Gastrocnemius medialis (tissue), 4 donors: ENCODE measurements around the gene CCDC174. TPM values are rescaled to one million over a fixed set of nuclear protein-coding genes. Genes with fewer than 3 reads are reported as not detected.

ENCODE experiments used
- ATAC-seq, 2 donors: fragments of 150-250 bp; one replicate each; pipeline ENCODE4 v1.9.1; 2016
- DNase-seq, 2 donors: peaks; one replicate each; pipeline ENCODE4 v3.0.0-alpha.2; 2019
- H3K27ac ChIP-seq, 4 donors: fragments of 200-600 bp; sonication (generic); 1 replicate in 1 of 4; 2 replicates in 3 of 4; pipeline ENCODE4 v1.5.1; 2016 to 2018; ENCODE audit warnings: mild to moderate bottlenecking in 2 of 4, moderate library complexity in 1 of 4
- H3K27me3 ChIP-seq, 3 donors: fragments of 200-600 bp; sonication (generic) in 2 of 3; 1 replicate in 1 of 3; 2 replicates in 2 of 3; pipeline versions ENCODE4 v1.5.1 to v1.6.0; 2016 to 2019; ENCODE audit warnings: mild to moderate bottlenecking in 1 of 3, moderate library complexity in 1 of 3
- H3K36me3 ChIP-seq, 2 donors: fragments of 200-600 bp; sonication (generic) in 1 of 2; one replicate each; pipeline ENCODE4 v1.5.1; 2017 to 2018
- H3K4me1 ChIP-seq, 2 donors: fragments of 200-600 bp; sonication (generic) in 1 of 2; one replicate each; pipeline ENCODE4 v1.5.1; 2016 to 2017; ENCODE audit warnings: mild to moderate bottlenecking in 2 of 2
- H3K4me3 ChIP-seq, 4 donors: fragments of 200-600 bp; sonication (generic) in 3 of 4; 1 replicate in 1 of 4; 2 replicates in 3 of 4; pipeline ENCODE4 v1.5.1; 2016 to 2019; ENCODE audit warnings: mild to moderate bottlenecking in 2 of 4
- H3K9me3 ChIP-seq, 3 donors: fragments of 200-600 bp; sonication (generic) in 2 of 3; 1 replicate in 1 of 3; 2 replicates in 2 of 3; pipeline ENCODE4 v1.5.1; 2016 to 2019
- POLR2A ChIP-seq, 2 donors: fragments of 450-650 bp; IDR thresholded peaks; one replicate each; pipeline ENCODE4 v1.6.1; 2017; ENCODE audit warnings: antibody characterized with exemption in 2 of 2, mild to moderate bottlenecking in 2 of 2, moderate library complexity in 2 of 2
- in situ Hi-C, 4 donors: fragments of 200-750 bp; cut with MboI; loops; one replicate each; pipeline versions ENCODE4 v1.15.0 to v1.8.0; 2017; ENCODE audit warnings: low sequenced_read_pairs in 4 of 4
- intact Hi-C: fragments of 100-400 bp; cut with DNase I; formaldehyde crosslinking; loops from one replicate; pipeline ENCODE4 v1.15.1; 2023; ENCODE audit warnings: low total_unique reads
- total RNA-seq, 4 donors: library from RNA; depleted of rRNA; stranded (reverse); fragments of >200 nt; gene quantifications; one replicate each; pipeline versions ENCODE4 v1.1.0 to v1.2.3, GENCODE V29; 2016
- TF ChIP-seq, protein P1 (sequence below), 5 experiments: fragments of 450-650 bp in 3 of 5; fragments of 200-600 bp in 2 of 5; sonication (generic) in 2 of 5; IDR thresholded peaks in 4 of 5; conservative IDR thresholded peaks in 1 of 5; 1 replicate in 4 of 5; 2 replicates in 1 of 5; pipeline ENCODE4 v1.5.1; 2016 to 2019; ENCODE audit warnings: antibody characterized with exemption in 5 of 5, mild to moderate bottlenecking in 3 of 5, moderate library complexity in 3 of 5

Gene CCDC174
- total RNA-seq, 4 donors from 2014 or later, result 11.1 to 22.2 (median 14.8) TPM

DNA sequence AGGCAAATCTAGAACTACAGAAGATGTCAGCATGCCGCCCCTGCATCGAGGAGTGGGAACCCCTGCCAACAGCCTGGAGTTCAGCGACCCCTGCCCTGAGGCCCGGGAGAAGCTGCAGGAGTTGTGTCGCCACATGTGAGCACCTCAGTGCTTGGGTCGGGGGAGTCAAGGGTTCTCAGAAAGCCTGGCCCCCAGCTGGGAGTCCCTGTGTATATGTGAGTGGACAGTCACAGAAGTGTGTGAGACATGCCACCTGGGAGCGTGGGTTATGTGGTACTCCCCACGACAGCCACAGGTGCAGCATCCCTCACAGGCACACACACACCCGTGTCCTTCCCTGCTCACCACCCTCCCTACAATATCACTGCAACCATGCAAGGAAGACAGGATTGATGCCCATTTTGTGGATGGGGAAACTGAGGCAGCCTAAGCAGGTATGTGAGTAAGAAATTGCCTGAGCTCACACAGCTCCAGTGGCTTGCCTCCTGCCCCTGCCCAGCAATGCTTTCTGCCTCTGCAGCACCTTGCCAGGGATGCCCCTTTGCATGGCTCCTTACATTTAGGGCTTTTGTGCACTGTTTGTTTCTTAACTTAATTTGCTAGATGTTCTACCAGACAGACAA lies 51.7 kb downstream of the CCDC174 start:
- TF ChIP-seq, protein P1, sequence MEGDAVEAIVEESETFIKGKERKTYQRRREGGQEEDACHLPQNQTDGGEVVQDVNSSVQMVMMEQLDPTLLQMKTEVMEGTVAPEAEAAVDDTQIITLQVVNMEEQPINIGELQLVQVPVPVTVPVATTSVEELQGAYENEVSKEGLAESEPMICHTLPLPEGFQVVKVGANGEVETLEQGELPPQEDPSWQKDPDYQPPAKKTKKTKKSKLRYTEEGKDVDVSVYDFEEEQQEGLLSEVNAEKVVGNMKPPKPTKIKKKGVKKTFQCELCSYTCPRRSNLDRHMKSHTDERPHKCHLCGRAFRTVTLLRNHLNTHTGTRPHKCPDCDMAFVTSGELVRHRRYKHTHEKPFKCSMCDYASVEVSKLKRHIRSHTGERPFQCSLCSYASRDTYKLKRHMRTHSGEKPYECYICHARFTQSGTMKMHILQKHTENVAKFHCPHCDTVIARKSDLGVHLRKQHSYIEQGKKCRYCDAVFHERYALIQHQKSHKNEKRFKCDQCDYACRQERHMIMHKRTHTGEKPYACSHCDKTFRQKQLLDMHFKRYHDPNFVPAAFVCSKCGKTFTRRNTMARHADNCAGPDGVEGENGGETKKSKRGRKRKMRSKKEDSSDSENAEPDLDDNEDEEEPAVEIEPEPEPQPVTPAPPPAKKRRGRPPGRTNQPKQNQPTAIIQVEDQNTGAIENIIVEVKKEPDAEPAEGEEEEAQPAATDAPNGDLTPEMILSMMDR (IDR thresholded peaks at IDR 0.05 in 4 of 5, conservative IDR thresholded peaks at IDR 0.05 in 1 of 5), result no peak
- TF ChIP-seq POLR2A (IDR thresholded peaks at IDR 0.05), result no peak
- in situ Hi-C loops, result no loop called here
- ATAC-seq, result no peak

DNA sequence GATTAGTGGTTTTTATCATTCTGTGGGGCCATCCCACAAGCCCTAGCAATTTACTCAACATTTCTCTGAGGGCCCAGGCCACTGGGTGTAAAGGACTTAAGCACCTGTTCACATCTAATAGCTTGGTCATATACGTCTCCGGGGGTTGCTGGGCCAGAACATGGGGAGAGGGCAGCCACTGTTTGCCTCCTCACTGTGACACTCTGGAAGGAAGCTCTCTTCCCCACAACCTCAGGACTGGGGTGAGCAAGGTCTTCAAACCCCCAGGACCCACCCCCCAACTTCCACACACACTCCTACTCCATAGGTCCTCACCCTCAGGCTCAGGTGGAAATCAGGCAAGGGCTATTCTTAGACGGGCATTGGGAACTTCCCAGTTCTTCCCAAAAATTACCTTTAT lies 52.2 kb downstream of the CCDC174 start:
- no peak for DNase-seq
- H3K36me3 ChIP-seq, result no peaks in the 10 kb centered on the region
- TF ChIP-seq, protein P1 (IDR thresholded peaks at IDR 0.05 in 4 of 5, conservative IDR thresholded peaks at IDR 0.05 in 1 of 5), result no peak
- TF ChIP-seq POLR2A (IDR thresholded peaks at IDR 0.05), result no peak
- in situ Hi-C loops (no loop called here), intact Hi-C loops (no loop called here)
- H3K4me1 ChIP-seq, result no peaks in the 10 kb centered on the region
- ATAC-seq, result no peak
- H3K27me3 ChIP-seq, result no peaks in the 10 kb centered on the region
- no peaks in the 10 kb centered on the region for H3K9me3 ChIP-seq
- no peak overlapping the region for H3K27ac ChIP-seq
- no peak overlapping the region for H3K4me3 ChIP-seq

More for the DNA sequence above, 51.7 kb downstream of the CCDC174 start:
- Histone ChIP-seq H3K9me3 (no peaks in the 10 kb centered on the region), H3K36me3 (no peaks in the 10 kb centered on the region), H3K4me1 (no peaks in the 10 kb centered on the region), H3K4me3 (no peak overlapping the region), H3K27me3 (no peaks in the 10 kb centered on the region), H3K27ac (no peak overlapping the region)
- intact Hi-C loops, result no loop called here
- DNase-seq, result no peak

DNA sequence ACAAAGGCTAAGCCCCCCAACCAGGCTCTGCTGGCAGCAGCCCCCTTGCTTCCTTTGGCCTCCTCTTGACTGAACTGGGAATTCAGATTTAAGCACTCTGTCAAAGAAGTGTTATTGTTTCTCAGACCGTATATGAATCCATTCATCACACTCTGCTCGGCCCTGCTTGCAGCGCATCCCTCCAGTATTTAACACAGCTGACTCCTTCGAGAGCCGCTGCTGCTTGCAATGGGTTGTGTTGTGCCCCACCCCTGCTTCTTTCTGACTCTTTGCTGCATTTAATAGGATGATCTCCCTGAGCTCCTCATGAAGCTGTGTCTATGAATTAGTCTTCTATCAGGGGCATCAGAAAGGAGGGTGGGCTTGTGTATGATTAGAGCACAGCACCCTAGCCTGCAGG lies 54.5 kb downstream of the CCDC174 start:
- no peak for ATAC-seq
- in situ Hi-C loops, result no loop called here
- no peak overlapping the region for H3K27ac ChIP-seq

GRCh38 chr3:14716591-14716990 lies 65.0 kb downstream of the CCDC174 start:
- Histone ChIP-seq H3K4me1 (no peaks in the 10 kb centered on the region), H3K27ac (no peak overlapping the region), H3K4me3 (no peak overlapping the region), H3K27me3 (no peaks in the 10 kb centered on the region), H3K36me3 (no peaks in the 10 kb centered on the region), H3K9me3 (no peaks in the 10 kb centered on the region)
- in situ Hi-C loops, result no loop called here
- no peak for ATAC-seq
- TF ChIP-seq POLR2A (IDR thresholded peaks at IDR 0.05), result no peak
- DNase-seq, result no peak
- intact Hi-C loops, result no loop called here

More for the DNA sequence above, 54.5 kb downstream of the CCDC174 start:
- no peaks in the 10 kb centered on the region for H3K9me3 ChIP-seq
- no peak overlapping the region for H3K4me3 ChIP-seq
- no peaks in the 10 kb centered on the region for H3K27me3 ChIP-seq
- intact Hi-C loops, result no loop called here
- TF ChIP-seq, protein P1 (IDR thresholded peaks at IDR 0.05 in 4 of 5, conservative IDR thresholded peaks at IDR 0.05 in 1 of 5), result no peak
- no peak for TF ChIP-seq POLR2A (IDR thresholded peaks at IDR 0.05)
- no peaks in the 10 kb centered on the region for H3K4me1 ChIP-seq
- DNase-seq, result no peak
- no peaks in the 10 kb centered on the region for H3K36me3 ChIP-seq

DNA sequence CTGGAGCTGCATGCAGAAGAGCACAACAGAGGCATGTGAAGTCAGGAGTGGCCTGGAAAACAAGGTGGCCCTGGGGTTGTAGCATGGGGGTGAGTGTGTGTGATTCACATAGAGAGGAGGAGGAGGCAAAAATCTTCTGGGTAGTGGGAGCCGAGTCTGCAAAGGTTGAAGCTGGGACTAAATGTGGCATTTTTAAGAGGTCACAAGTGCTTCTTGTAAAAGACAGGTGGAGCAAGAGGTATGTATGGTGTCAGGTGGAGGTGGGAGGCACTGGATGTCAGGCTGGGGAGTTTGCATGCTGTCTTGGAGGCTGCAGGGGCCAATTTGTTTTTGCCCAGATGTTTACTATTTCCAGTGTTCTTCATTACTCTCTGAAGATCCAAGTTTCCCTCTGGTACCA lies 65.7 kb downstream of the CCDC174 start:
- no peak overlapping the region for H3K27ac ChIP-seq
- TF ChIP-seq, protein P1 (IDR thresholded peaks at IDR 0.05 in 4 of 5, conservative IDR thresholded peaks at IDR 0.05 in 1 of 5), result no peak
- no peak for TF ChIP-seq POLR2A (IDR thresholded peaks at IDR 0.05)
- DNase-seq (no peak), ATAC-seq (no peak)
- no peak overlapping the region for H3K4me3 ChIP-seq
- H3K9me3 ChIP-seq, result no peaks in the 10 kb centered on the region
- no peaks in the 10 kb centered on the region for H3K4me1 ChIP-seq
- in situ Hi-C loops, result no loop called here
- H3K27me3 ChIP-seq, result no peaks in the 10 kb centered on the region
- no peaks in the 10 kb centered on the region for H3K36me3 ChIP-seq
- intact Hi-C loops, result no loop called here
